GM19193 (cell line): Measurements from ENCODE around the gene APPBP2.

Source experiments
- POLR2A ChIP-seq: IDR thresholded peaks from 4 replicates; pipeline ENCODE4 v1.6.1; 2011; ENCODE audit not compliant: insufficient read depth, insufficient read length; ENCODE audit errors: extremely low read depth

APPBP2 gene

GRCh38 chr17:60463157-60463835, 62.7 kb downstream of the APPBP2 start:
- TF ChIP-seq POLR2A: no peak

GRCh38 chr17:60461584-60461983, 64.5 kb downstream of the APPBP2 start:
- no peak for TF ChIP-seq POLR2A

GRCh38 chr17:60457148-60457547, 68.9 kb downstream of the APPBP2 start:
- TF ChIP-seq POLR2A: no peak

- TF ChIP-seq POLR2A: no peak
Measured at GRCh38 chr17:60455378-60455777, 70.7 kb downstream of the APPBP2 start.

GRCh38 chr17:60451965-60452364, 74.1 kb downstream of the APPBP2 start:
- no peak for TF ChIP-seq POLR2A

GRCh38 chr17:60451071-60451470, 75.0 kb downstream of the APPBP2 start:
- TF ChIP-seq POLR2A: no peak

GRCh38 chr17:60447375-60447774, 78.7 kb downstream of the APPBP2 start:
- TF ChIP-seq POLR2A: no peak

- no peak for TF ChIP-seq POLR2A
Measured at GRCh38 chr17:60445144-60445543, 80.9 kb downstream of the APPBP2 start.

GRCh38 chr17:60443713-60444112, 82.3 kb downstream of the APPBP2 start:
- TF ChIP-seq POLR2A: no peak

GRCh38 chr17:60442271-60443173, 83.5 kb downstream of the APPBP2 start:
- no peak for TF ChIP-seq POLR2A

- no peak for TF ChIP-seq POLR2A
Measured at GRCh38 chr17:60439501-60439900, 86.5 kb downstream of the APPBP2 start.

GRCh38 chr17:60436676-60437075, 89.4 kb downstream of the APPBP2 start:
- TF ChIP-seq POLR2A: no peak

- no peak for TF ChIP-seq POLR2A
Measured at GRCh38 chr17:60435244-60436167, 90.5 kb downstream of the APPBP2 start.

- TF ChIP-seq POLR2A: no peak
Measured at GRCh38 chr17:60426596-60426995, 99.4 kb downstream of the APPBP2 start.

- TF ChIP-seq POLR2A: no peak
Measured at GRCh38 chr17:60425626-60426025, 100.4 kb downstream of the APPBP2 start.
